NCI-H1694 treated with DMSO at 0.1 percent for 48 hours (cell line): Measurements from ENCODE around the gene ABCA8.
"Not testable (repeated sequence)": the region's sequence is repeated elsewhere in the genome, so short reads cannot be mapped to it uniquely, and the experiment has no call there.

ENCODE experiments used
- DNase-seq: peaks from one replicate; lab custom pipeline; 2025; lab: John Stamatoyannopoulos, UW

Gene ABCA8

DNA sequence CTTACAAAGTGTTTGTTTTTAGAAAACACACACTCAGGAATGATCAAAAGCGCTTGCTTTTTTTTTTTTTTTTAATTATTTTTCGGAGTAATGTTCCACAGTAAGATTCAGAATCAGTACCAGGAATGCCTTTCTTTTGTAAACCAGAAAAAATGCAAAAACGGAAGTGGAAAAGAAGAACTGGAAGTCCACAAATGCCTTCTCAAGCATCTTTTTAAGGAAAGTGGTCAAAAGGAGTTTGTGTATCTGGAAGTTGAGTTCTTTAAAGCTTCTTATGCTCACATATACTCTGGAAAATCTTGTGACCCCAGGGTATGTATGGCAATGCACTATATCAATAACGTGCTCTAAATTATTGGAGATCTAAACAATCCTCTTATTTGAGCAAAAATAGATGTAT is 126.0 kb downstream of the ABCA8 start:
- no peak for DNase-seq

DNA sequence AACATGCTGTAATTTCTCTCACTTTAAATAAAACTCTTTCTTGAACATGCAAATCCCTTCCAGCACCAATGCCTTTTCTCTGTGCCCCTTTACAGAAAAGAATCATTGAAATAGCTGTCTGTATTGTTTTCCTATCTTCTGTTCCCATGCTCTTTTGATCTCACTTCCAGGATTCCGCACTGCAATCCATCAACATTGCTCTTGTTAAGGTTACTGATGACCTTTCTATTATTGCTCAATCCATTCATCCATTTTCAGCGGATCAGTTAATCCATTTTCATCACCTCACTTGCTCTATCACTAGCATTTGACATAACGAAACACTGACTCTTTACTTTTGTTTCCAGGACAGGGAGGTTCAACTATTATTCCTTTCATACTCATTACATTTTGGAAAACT is 130.5 kb downstream of the ABCA8 start:
- DNase-seq: no peak

DNA sequence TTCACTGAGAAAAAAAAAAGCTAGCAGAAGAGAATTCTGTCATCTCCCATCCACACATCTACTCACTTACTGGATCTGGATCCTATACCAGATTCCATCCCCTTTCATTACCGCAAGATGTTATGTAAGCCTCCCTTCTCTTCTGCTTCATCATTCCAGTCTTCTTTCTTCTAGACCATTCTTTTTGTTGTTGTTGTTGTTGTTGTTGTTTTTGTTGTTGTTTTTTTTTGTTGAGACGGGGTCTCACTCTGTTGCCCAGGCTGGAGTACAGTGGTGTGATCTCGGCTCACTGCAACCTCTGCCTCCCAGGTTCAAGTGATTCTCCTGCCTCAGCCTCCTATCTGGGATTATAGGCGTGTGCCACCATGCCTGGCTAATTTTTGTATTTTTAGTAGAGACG is 131.0 kb downstream of the ABCA8 start:
- not testable (repeated sequence) for DNase-seq

DNA sequence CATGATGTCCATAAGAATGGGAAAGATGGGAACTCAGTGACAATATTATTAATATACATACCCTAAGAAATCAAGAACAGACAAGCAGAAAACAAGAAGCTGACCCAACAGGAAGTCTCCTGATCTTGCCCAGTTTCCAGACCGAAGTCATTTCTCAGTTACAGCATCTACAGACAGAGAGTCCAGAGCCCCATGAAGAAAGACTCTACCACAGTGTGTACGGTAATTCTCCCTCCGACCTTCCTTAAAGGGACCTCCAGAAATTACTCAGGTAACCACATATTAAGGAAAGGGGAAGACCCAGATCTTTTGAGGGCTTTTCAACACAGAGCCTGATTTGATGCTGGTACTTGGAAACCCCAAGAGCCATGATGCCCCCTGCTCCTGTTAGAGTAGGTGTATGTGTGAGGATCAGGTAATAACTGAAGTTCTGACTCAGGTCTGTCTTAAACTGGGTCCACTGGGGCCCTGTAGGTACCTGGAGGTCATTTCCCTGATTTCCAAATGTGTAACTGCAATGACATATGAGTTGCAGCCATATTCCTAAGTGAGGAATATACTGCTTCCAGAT is 132.4 kb downstream of the ABCA8 start:
- DNase-seq: no peak

DNA sequence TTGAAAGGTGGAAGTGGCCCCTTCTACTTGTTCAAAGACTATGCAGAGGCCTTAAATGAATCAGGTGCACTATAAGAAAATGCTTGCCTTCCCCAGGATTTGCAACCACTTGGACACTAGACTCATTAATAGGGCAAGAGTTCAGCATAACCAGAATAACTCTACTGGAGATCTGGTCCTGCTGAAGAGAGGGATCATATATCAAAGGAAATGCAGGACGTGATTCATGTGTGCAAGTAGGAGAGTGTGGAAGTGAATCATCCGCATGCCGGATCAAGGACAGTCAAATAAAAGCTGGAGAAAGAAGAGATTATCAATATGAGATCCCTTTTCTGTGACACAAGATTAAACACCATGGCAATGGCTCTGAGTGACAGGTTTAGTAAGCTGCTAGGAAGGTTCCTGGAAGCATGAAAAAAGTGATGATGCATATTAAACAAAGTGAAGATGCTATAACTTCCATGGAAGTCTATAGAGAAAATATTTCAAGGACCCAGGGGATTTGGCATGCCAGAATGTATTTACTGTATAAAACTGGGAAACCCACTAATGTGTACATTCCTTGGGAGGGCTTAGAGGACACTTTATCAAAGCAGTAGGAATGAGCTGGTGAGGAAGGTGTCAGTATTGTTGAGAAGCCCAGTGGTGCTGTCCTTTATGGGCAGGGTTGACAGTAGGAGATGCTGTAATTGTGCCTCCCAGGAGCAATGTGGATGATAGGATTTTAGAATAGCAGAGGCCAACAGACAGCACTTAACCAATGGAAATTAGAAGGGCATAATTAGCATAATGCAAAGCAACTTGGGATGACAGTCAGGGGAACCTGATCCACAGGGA is 133.1 kb downstream of the ABCA8 start:
- no peak for DNase-seq

DNA sequence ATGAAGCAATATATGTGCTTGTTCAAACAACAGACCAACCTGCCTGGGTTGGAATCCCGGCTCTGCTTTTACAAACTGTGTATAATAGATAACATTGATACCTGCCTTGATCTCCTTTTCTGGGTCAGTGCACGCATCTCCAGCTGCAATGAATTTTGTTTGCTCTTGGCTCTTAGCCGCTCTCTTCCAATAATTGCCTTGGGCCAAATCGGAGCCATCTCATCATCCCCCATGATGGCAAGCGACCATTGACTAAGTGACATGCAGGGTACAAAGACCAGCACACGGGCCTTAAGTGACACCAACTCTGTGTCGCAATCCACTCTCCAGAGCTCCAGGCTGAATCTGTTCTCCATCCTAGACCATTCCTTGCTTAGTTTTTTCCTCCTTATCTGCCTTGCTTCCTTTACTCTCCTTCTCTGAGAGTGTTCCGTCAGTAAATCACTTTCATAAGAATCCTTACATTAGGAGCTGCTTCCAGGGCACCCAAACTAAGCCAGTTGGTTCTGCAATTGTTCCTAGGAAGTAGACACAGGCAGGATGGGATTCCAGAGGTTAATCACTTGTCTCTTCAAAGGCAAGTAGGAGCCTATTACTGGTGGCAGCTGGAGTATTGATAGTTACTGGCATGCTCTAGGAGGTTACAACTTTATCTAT is 134.2 kb downstream of the ABCA8 start:
- DNase-seq: no peak

DNA sequence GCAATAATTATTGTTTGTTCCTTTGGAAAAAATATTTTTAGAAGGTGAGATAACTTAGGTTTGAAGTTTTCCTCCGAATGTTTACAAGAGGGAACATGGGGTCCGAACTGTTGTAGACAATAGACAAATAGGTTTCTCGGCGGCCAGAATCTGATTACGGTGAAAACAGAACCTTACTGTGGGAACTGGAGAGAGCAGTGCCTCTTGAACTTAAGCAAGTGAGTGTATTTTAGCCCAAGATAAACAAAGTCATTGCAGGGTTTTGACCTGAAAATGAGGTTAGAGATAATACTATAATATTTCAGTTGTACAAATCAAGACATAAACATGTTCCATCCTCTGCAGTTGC is 134.7 kb downstream of the ABCA8 start:
- no peak for DNase-seq

DNA sequence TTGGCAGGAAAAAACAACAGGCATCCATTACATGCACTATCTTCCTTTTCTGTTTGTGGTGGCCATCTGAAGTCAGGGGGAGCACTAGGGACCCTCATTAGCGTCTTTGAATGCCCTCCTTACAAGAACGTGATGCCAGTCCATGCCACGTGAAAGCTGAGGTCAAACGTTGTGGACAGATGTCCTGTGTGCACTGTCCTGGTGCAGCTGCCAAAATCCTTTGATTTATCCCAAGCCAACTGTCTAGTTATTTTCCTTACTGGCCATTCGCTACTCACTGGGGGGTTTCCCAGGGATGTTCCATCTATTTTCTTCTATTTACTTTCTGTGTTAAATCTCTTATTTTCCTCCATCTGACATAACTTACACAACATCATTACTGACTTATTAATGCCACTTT is 135.7 kb downstream of the ABCA8 start:
- DNase-seq: no peak
